Memory B cell (primary cell): ENCODE measurements around the gene CNTN1.
"Not testable (repeated sequence)": the region's sequence is repeated elsewhere in the genome, so short reads cannot be mapped to it uniquely, and the experiment has no call there.

Experiments used
- ATAC-seq: fragments of 150-1000 bp; cut with Tn5 transposase; 2 replicates; pipeline ENCODE4 v1.10.0; 2021; ENCODE audit warnings: low read depth, mild to moderate bottlenecking, moderate library complexity
- DNase-seq, 2 donors: peaks; one replicate each; pipeline ENCODE4 v3.0.0; 2022; ENCODE audit warnings: low spot score in 2 of 2
- H3K27ac Mint-ChIP-seq: one replicate; pipeline ENCODE4 v1.8.0; 2022; ENCODE audit warnings: mild to moderate bottlenecking, moderate library complexity, mixed read lengths
- H3K27me3 Mint-ChIP-seq: one replicate; pipeline ENCODE4 v1.8.0; 2022; ENCODE audit warnings: mixed read lengths
- H3K36me3 Mint-ChIP-seq: one replicate; pipeline ENCODE4 v1.8.0; 2022; ENCODE audit warnings: mild to moderate bottlenecking, mixed read lengths
- H3K4me1 Mint-ChIP-seq: one replicate; pipeline ENCODE4 v1.8.0; 2022; ENCODE audit warnings: mixed read lengths
- H3K4me3 Mint-ChIP-seq: one replicate; pipeline ENCODE4 v1.8.0; 2022; ENCODE audit warnings: mild to moderate bottlenecking, moderate library complexity, mixed read lengths
- H3K9me3 Mint-ChIP-seq: one replicate; pipeline ENCODE4 v1.8.0; 2022; ENCODE audit warnings: mixed read lengths

The CNTN1 gene

GRCh38 chr12:40723001-40723400, 30.8 kb downstream of the CNTN1 start:
- Mint-ChIP-seq H3K27me3 (no peaks in the 10 kb centered on the region), H3K9me3 (no peaks in the 10 kb centered on the region), H3K36me3 (no peaks in the 10 kb centered on the region)

GRCh38 chr12:40726366-40726765, 34.1 kb downstream of the CNTN1 start:
- Mint-ChIP-seq H3K27ac (no peak overlapping the region), H3K4me3 (no peak overlapping the region), H3K27me3 (no peaks in the 10 kb centered on the region), H3K4me1 (no peaks in the 10 kb centered on the region), H3K36me3 (no peaks in the 10 kb centered on the region), H3K9me3 (no peaks in the 10 kb centered on the region)
- ATAC-seq (no peak), DNase-seq (no peak)

More at GRCh38 chr12:40723001-40723400, 30.8 kb downstream of the CNTN1 start:
- Mint-ChIP-seq H3K27ac (no peak overlapping the region), H3K4me3 (no peak overlapping the region), H3K4me1 (no peaks in the 10 kb centered on the region)
- no peak for ATAC-seq
- no peak for DNase-seq

GRCh38 chr12:40727774-40728483, 35.7 kb downstream of the CNTN1 start:
- Mint-ChIP-seq H3K27me3 (no peaks in the 10 kb centered on the region), H3K4me3 (no peak overlapping the region), H3K9me3 (no peaks in the 10 kb centered on the region), H3K4me1 (no peaks in the 10 kb centered on the region), H3K27ac (no peak overlapping the region), H3K36me3 (no peaks in the 10 kb centered on the region)
- no peak for ATAC-seq
- DNase-seq = no peak

- Mint-ChIP-seq H3K4me1 (no peaks in the 10 kb centered on the region), H3K4me3 (no peak overlapping the region), H3K9me3 (no peaks in the 10 kb centered on the region), H3K27ac (no peak overlapping the region), H3K27me3 (no peaks in the 10 kb centered on the region), H3K36me3 (no peaks in the 10 kb centered on the region)
- DNase-seq = no peak
- ATAC-seq = no peak
These were observed 38.0 kb downstream of the CNTN1 start for GRCh38 chr12:40730281-40730680.

GRCh38 chr12:40733871-40734270, 41.6 kb downstream of the CNTN1 start:
- DNase-seq = no peak
- no peak overlapping the region for H3K27ac Mint-ChIP-seq
- H3K27me3 Mint-ChIP-seq = no peaks in the 10 kb centered on the region
- ATAC-seq = no peak
- no peaks in the 10 kb centered on the region for H3K9me3 Mint-ChIP-seq
- H3K4me1 Mint-ChIP-seq = no peaks in the 10 kb centered on the region
- no peak overlapping the region for H3K4me3 Mint-ChIP-seq
- no peaks in the 10 kb centered on the region for H3K36me3 Mint-ChIP-seq

GRCh38 chr12:40734276-40734675, 42.0 kb downstream of the CNTN1 start:
- DNase-seq = no peak
- no peaks in the 10 kb centered on the region for H3K27me3 Mint-ChIP-seq
- no peak for ATAC-seq
- H3K9me3 Mint-ChIP-seq = no peaks in the 10 kb centered on the region
- H3K36me3 Mint-ChIP-seq = no peaks in the 10 kb centered on the region
- H3K4me1 Mint-ChIP-seq = no peaks in the 10 kb centered on the region
- H3K27ac Mint-ChIP-seq = no peak overlapping the region
- H3K4me3 Mint-ChIP-seq = no peak overlapping the region

- no peak for DNase-seq
- Mint-ChIP-seq H3K4me1 (no peaks in the 10 kb centered on the region), H3K27me3 (no peaks in the 10 kb centered on the region), H3K9me3 (no peaks in the 10 kb centered on the region), H3K4me3 (no peak overlapping the region), H3K27ac (no peak overlapping the region), H3K36me3 (no peaks in the 10 kb centered on the region)
- no peak for ATAC-seq
These were observed 43.5 kb downstream of the CNTN1 start for GRCh38 chr12:40735551-40736230.

GRCh38 chr12:40737416-40737815, 45.2 kb downstream of the CNTN1 start:
- not testable (repeated sequence) for H3K36me3 Mint-ChIP-seq, H3K9me3 Mint-ChIP-seq, ATAC-seq, H3K27ac Mint-ChIP-seq, DNase-seq, H3K27me3 Mint-ChIP-seq, H3K4me1 Mint-ChIP-seq, H3K4me3 Mint-ChIP-seq

GRCh38 chr12:40738856-40739255, 46.6 kb downstream of the CNTN1 start:
- peaks cover 1% of the 10 kb centered on the region for H3K9me3 Mint-ChIP-seq
- no peak overlapping the region for H3K27ac Mint-ChIP-seq
- ATAC-seq = no peak
- DNase-seq = no peak
- no peaks in the 10 kb centered on the region for H3K27me3 Mint-ChIP-seq
- H3K4me1 Mint-ChIP-seq = no peaks in the 10 kb centered on the region
- H3K4me3 Mint-ChIP-seq = no peak overlapping the region
- no peaks in the 10 kb centered on the region for H3K36me3 Mint-ChIP-seq

GRCh38 chr12:40742041-40742440, 49.8 kb downstream of the CNTN1 start:
- Mint-ChIP-seq H3K9me3 (peaks cover 4% of the 10 kb centered on the region), H3K36me3 (no peaks in the 10 kb centered on the region), H3K27ac (no peak overlapping the region), H3K4me3 (no peak overlapping the region), H3K4me1 (no peaks in the 10 kb centered on the region), H3K27me3 (no peaks in the 10 kb centered on the region)
- DNase-seq = no peak
- no peak for ATAC-seq

- H3K36me3 Mint-ChIP-seq = no peaks in the 10 kb centered on the region
- peaks cover 4% of the 10 kb centered on the region for H3K9me3 Mint-ChIP-seq
- no peak overlapping the region for H3K27ac Mint-ChIP-seq
- no peak overlapping the region for H3K4me3 Mint-ChIP-seq
- DNase-seq (no peak), ATAC-seq (no peak)
- H3K4me1 Mint-ChIP-seq = no peaks in the 10 kb centered on the region
- H3K27me3 Mint-ChIP-seq = no peaks in the 10 kb centered on the region
These were observed 53.1 kb downstream of the CNTN1 start for GRCh38 chr12:40745386-40745785.

GRCh38 chr12:40749863-40750262, 57.6 kb downstream of the CNTN1 start:
- Mint-ChIP-seq H3K27me3 (no peaks in the 10 kb centered on the region), H3K36me3 (no peaks in the 10 kb centered on the region), H3K4me1 (no peaks in the 10 kb centered on the region), H3K4me3 (no peak overlapping the region), H3K9me3 (peaks cover 1% of the 10 kb centered on the region), H3K27ac (no peak overlapping the region)
- no peak for ATAC-seq
- no peak for DNase-seq

GRCh38 chr12:40752011-40752410, 59.8 kb downstream of the CNTN1 start:
- ATAC-seq = no peak
- H3K36me3 Mint-ChIP-seq = no peaks in the 10 kb centered on the region
- H3K4me3 Mint-ChIP-seq = no peak overlapping the region
- H3K27me3 Mint-ChIP-seq = no peaks in the 10 kb centered on the region
- H3K4me1 Mint-ChIP-seq = no peaks in the 10 kb centered on the region
- DNase-seq = no peak
- no peak overlapping the region for H3K27ac Mint-ChIP-seq
- H3K9me3 Mint-ChIP-seq = peaks cover 1% of the 10 kb centered on the region

GRCh38 chr12:40760821-40761220, 68.6 kb downstream of the CNTN1 start:
- no peaks in the 10 kb centered on the region for H3K36me3 Mint-ChIP-seq
- peaks cover 3% of the 10 kb centered on the region for H3K9me3 Mint-ChIP-seq
- no peak for ATAC-seq
- DNase-seq = no peak
- H3K4me3 Mint-ChIP-seq = no peak overlapping the region
- H3K4me1 Mint-ChIP-seq = no peaks in the 10 kb centered on the region
- H3K27me3 Mint-ChIP-seq = no peaks in the 10 kb centered on the region
- no peak overlapping the region for H3K27ac Mint-ChIP-seq

- H3K4me1 Mint-ChIP-seq = no peaks in the 10 kb centered on the region
- no peak overlapping the region for H3K4me3 Mint-ChIP-seq
- H3K36me3 Mint-ChIP-seq = no peaks in the 10 kb centered on the region
- H3K27me3 Mint-ChIP-seq = no peaks in the 10 kb centered on the region
- DNase-seq (no peak), ATAC-seq (no peak)
- H3K27ac Mint-ChIP-seq = no peak overlapping the region
- peaks cover 3% of the 10 kb centered on the region for H3K9me3 Mint-ChIP-seq
These were observed 69.8 kb downstream of the CNTN1 start for GRCh38 chr12:40762072-40762471.
